Measurements from ENCODE around the gene CYP46A1. TPM values are rescaled to one million over a fixed set of nuclear protein-coding genes. Genes with fewer than 3 reads are reported as not detected.

The CYP46A1 gene
- total RNA-seq, 1 donor from 2014 or later: 1.1 TPM

DNA sequence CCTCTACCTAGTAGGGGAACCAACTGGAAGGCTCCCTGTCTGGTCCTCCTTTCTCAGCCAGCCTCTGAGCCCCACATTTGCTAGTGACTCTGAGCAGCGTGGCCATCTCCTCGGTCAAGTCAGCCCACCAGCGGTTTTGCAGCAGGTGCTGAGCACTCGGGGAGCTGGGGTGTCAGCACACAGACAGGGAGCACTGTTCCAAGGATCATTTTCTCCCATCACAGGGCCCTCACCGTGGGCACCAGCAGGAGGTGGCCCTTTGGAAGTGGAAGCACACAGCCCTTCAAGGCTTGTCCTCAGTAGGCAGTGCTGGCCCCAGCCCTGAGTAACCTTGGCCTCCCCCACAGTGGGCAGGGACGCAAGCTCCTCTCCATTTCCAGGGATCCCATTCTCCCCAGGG is 85.0 kb downstream of the CYP46A1 start:
- Histone ChIP-seq H3K9ac (no peak overlapping the region), H3K27ac (no peak overlapping the region), H3K4me1 (peaks cover 23% of the 10 kb centered on the region), H3K36me3 (no peaks in the 10 kb centered on the region), H3K27me3 (no peaks in the 10 kb centered on the region), H3K9me3 (ENCODE audit: low read depth) (no peaks in the 10 kb centered on the region), H3K79me2 (ENCODE audit: low read depth) (no peaks in the 10 kb centered on the region), H3K4me2 (no peak overlapping the region), H3F3A (ENCODE audit: low read depth) (no peaks in the 10 kb centered on the region), H3K4me3 (no peak overlapping the region), H4K20me1 (ENCODE audit: low read depth) (no peaks in the 10 kb centered on the region), H2AFZ (replicated peaks) (no peak overlapping the region)
- no peak for DNase-seq (ENCODE audit: low spot score)
- TF ChIP-seq EZH2 (IDR thresholded peaks at IDR 0.05) (no peak), EZH2phosphoT487 (IDR thresholded peaks at IDR 0.05) (no peak)
- TF ChIP-seq, protein P1, sequence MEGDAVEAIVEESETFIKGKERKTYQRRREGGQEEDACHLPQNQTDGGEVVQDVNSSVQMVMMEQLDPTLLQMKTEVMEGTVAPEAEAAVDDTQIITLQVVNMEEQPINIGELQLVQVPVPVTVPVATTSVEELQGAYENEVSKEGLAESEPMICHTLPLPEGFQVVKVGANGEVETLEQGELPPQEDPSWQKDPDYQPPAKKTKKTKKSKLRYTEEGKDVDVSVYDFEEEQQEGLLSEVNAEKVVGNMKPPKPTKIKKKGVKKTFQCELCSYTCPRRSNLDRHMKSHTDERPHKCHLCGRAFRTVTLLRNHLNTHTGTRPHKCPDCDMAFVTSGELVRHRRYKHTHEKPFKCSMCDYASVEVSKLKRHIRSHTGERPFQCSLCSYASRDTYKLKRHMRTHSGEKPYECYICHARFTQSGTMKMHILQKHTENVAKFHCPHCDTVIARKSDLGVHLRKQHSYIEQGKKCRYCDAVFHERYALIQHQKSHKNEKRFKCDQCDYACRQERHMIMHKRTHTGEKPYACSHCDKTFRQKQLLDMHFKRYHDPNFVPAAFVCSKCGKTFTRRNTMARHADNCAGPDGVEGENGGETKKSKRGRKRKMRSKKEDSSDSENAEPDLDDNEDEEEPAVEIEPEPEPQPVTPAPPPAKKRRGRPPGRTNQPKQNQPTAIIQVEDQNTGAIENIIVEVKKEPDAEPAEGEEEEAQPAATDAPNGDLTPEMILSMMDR (IDR thresholded peaks at IDR 0.05): no peak
- Mint-ChIP-seq H3K36me3 (no peaks in the 10 kb centered on the region), H3K4me1 (peaks cover 27% of the 10 kb centered on the region), H3K4me3 (no peak overlapping the region), H3K27me3 (ENCODE audit: insufficient read depth, low read depth) (peaks cover 11% of the 10 kb centered on the region), H3K9me3 (peaks cover 3% of the 10 kb centered on the region), H3K27ac (no peak overlapping the region)

DNA sequence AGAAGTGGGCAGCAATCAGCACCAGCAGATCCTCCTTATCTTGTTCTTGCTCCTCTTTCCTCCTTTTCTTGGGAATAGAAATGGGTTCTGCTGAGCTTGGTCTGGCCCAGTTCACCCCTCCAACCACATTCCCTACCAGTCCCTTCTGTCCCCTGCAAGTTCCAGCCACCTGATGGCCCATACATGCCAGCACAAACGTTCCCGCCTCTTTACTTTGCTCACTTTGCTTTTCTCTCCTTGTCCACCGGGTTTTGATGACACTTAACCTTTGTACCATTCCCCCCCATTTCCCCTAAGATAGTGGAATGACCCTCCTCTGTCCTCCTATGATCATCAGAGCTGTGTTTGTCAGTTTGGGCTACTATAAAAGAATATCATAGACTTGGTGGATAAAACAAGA is 85.7 kb downstream of the CYP46A1 start:
- H3K27ac ChIP-seq: no peak overlapping the region
- no peak overlapping the region for H3K4me2 ChIP-seq
- no peaks in the 10 kb centered on the region for H3K27me3 ChIP-seq
- Mint-ChIP-seq H3K36me3 (no peaks in the 10 kb centered on the region), H3K4me1 (peaks cover 33% of the 10 kb centered on the region), H3K4me3 (no peak overlapping the region), H3K9me3 (peaks cover 3% of the 10 kb centered on the region), H3K27me3 (ENCODE audit: insufficient read depth, low read depth) (peaks cover 11% of the 10 kb centered on the region), H3K27ac (no peak overlapping the region)
- H3K79me2 ChIP-seq (ENCODE audit: low read depth): no peaks in the 10 kb centered on the region
- no peaks in the 10 kb centered on the region for H4K20me1 ChIP-seq (ENCODE audit: low read depth)
- no peaks in the 10 kb centered on the region for H3F3A ChIP-seq (ENCODE audit: low read depth)
- H3K36me3 ChIP-seq: no peaks in the 10 kb centered on the region
- peaks cover 30% of the 10 kb centered on the region for H3K4me1 ChIP-seq
- no peak overlapping the region for H3K4me3 ChIP-seq
- no peak overlapping the region for H2AFZ ChIP-seq (replicated peaks)
- TF ChIP-seq EZH2 (IDR thresholded peaks at IDR 0.05): no peak
- no peak for TF ChIP-seq EZH2phosphoT487 (IDR thresholded peaks at IDR 0.05)
- TF ChIP-seq, protein P1 (IDR thresholded peaks at IDR 0.05): no peak
- DNase-seq (ENCODE audit: low spot score): no peak
- no peak overlapping the region for H3K9ac ChIP-seq
- no peaks in the 10 kb centered on the region for H3K9me3 ChIP-seq (ENCODE audit: low read depth)

DNA sequence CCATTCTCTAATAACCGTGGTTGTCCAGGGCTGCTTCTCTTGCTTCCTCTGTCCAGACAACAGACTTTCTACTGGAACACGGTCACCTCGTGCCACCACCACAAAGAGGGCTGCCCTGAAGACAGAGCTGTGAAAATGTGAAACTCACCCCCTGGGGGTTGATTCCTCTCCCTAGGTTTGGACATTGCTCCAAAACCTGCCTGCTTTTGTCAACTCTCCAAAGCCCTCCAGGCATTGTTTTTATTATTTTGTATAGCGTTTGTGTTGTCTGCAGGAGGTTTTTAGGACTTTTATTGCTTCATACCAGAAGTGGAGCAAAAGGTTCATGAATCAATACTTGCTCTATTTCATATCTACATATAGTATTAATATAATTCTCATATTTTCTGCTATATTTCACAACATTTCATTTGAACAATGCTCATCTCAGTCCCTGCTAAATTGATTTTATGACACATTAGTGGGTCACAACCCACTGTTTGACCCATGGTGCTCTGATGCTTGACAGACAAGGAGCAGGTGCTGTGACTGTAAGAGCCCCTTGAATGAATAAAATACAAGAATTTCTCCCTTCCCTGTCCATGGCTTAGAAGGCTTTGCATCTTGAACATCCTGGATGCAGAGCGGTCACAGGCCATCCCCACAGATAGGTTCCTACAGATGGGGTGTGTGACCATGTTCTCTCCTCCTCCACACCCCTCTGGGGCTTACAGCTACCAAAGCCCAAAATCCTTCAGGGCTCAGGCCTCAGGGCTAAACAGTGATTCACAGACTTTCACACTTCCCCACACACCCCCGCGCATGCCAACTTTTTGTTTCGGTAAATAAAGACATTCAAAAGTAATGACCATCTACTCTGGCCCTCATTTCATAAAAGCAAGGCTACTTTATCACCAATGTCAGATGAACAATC is 88.5 kb downstream of the CYP46A1 start:
- Histone ChIP-seq H3K36me3 (no peaks in the 10 kb centered on the region), H4K20me1 (ENCODE audit: low read depth) (no peaks in the 10 kb centered on the region), H3K4me2 (peak overlapping the region; percentile 39), H3F3A (ENCODE audit: low read depth) (no peaks in the 10 kb centered on the region), H3K27ac (no peak overlapping the region), H3K9me3 (ENCODE audit: low read depth) (no peaks in the 10 kb centered on the region), H2AFZ (replicated peaks) (peak overlapping the region; percentile 89), H3K9ac (no peak overlapping the region), H3K4me3 (no peak overlapping the region), H3K27me3 (no peaks in the 10 kb centered on the region), H3K4me1 (peaks cover 32% of the 10 kb centered on the region), H3K79me2 (ENCODE audit: low read depth) (no peaks in the 10 kb centered on the region)
- peaks cover 3% of the 10 kb centered on the region for H3K9me3 Mint-ChIP-seq
- H3K4me1 Mint-ChIP-seq: peaks cover 31% of the 10 kb centered on the region
- TF ChIP-seq EZH2 (IDR thresholded peaks at IDR 0.05): no peak
- TF ChIP-seq, protein P1 (IDR thresholded peaks at IDR 0.05): no peak
- TF ChIP-seq EZH2phosphoT487 (IDR thresholded peaks at IDR 0.05): no peak
- no peaks in the 10 kb centered on the region for H3K36me3 Mint-ChIP-seq
- H3K27me3 Mint-ChIP-seq (ENCODE audit: insufficient read depth, low read depth): peaks cover 13% of the 10 kb centered on the region
- H3K27ac Mint-ChIP-seq: no peak overlapping the region
- no peak for DNase-seq (ENCODE audit: low spot score)
- H3K4me3 Mint-ChIP-seq: no peak overlapping the region

Measured in neural progenitor cell (in vitro differentiated cells).